CD14-positive monocyte (primary cell): Measurements from ENCODE around the gene ATP5F1A. TPM values are rescaled to one million over a fixed set of nuclear protein-coding genes. Genes with fewer than 3 reads are reported as not detected.

ENCODE experiments used
- DNase-seq, 3 donors: peaks; one replicate each; pipeline ENCODE4 v3.0.0-alpha.2; 2011 to 2022
- H2AFZ ChIP-seq: 2 replicates; pipeline ENCODE4 v1.6.0; 2012; ENCODE audit warnings: mild to moderate bottlenecking, low read depth, low read length, inconsistent platforms; ENCODE audit not compliant: insufficient read depth, poor library complexity, severe bottlenecking
- H3K27ac ChIP-seq, 2 donors: 1 replicate in 1 of 2; 2 replicates in 1 of 2; pipeline ENCODE4 v1.5.1; 2012 to 2013; ENCODE audit warnings: low read length in 2 of 2, control low read depth in 1 of 2, inconsistent platforms in 1 of 2, low read depth in 1 of 2, mild to moderate bottlenecking in 1 of 2
- H3K27me3 ChIP-seq, 2 donors: one replicate each; pipeline versions ENCODE4 v1.6.0 to v1.6.1; 2011 to 2013; ENCODE audit warnings: low read length in 2 of 2; ENCODE audit not compliant: control insufficient read depth in 2 of 2, insufficient read depth in 2 of 2
- H3K36me3 ChIP-seq, 2 donors: replicated peaks in 1 of 2; 1 replicate in 1 of 2; 2 replicates in 1 of 2; pipeline versions ENCODE4 v1.5.1 to v1.6.1; 2012 to 2013; ENCODE audit warnings: low read length in 2 of 2, control low read depth in 1 of 2, inconsistent platforms in 1 of 2, mild to moderate bottlenecking in 1 of 2; ENCODE audit not compliant: insufficient read depth in 2 of 2, control insufficient read depth in 1 of 2
- H3K4me1 ChIP-seq, 2 donors: 1 replicate in 1 of 2; 2 replicates in 1 of 2; pipeline versions ENCODE4 v1.5.1 to v1.6.1; 2012 to 2013; ENCODE audit warnings: low read length in 2 of 2, control low read depth in 1 of 2, inconsistent platforms in 1 of 2, mild to moderate bottlenecking in 1 of 2, moderate library complexity in 1 of 2; ENCODE audit not compliant: insufficient read depth in 2 of 2, control insufficient read depth in 1 of 2
- H3K4me2 ChIP-seq: replicated peaks from 2 replicates; pipeline ENCODE3; 2012; ENCODE audit warnings: low read length, moderate library complexity, mild to moderate bottlenecking; ENCODE audit not compliant: poor library complexity, severe bottlenecking; ENCODE audit errors: extremely low read depth
- H3K4me3 ChIP-seq, 3 experiments: fragments of 200-600 bp in 1 of 3; sonication (generic) in 1 of 3; replicated peaks in 1 of 3; 1 replicate in 2 of 3; 2 replicates in 1 of 3; pipeline ENCODE4 v1.5.1; 2011 to 2013; ENCODE audit warnings: low read length in 3 of 3, mild to moderate bottlenecking in 3 of 3, control low read depth in 2 of 3, low read depth in 2 of 3, inconsistent platforms in 1 of 3, moderate library complexity in 1 of 3
- H3K79me2 ChIP-seq: 2 replicates; pipeline ENCODE4 v1.6.0; 2012; ENCODE audit warnings: mild to moderate bottlenecking, control low read depth, inconsistent platforms, low read length, moderate library complexity; ENCODE audit not compliant: insufficient read depth
- H3K9ac ChIP-seq: 2 replicates; pipeline ENCODE4 v1.6.0; 2017; ENCODE audit warnings: low read length, mild to moderate bottlenecking; ENCODE audit not compliant: insufficient read depth, poor library complexity, severe bottlenecking
- H3K9me3 ChIP-seq, 2 donors: replicated peaks in 1 of 2; 1 replicate in 1 of 2; 2 replicates in 1 of 2; pipeline versions ENCODE4 v1.5.1 to v1.6.1; 2012 to 2013; ENCODE audit warnings: low read length in 2 of 2, control low read depth in 1 of 2; ENCODE audit not compliant: control insufficient read depth in 1 of 2, insufficient read depth in 1 of 2
- H4K20me1 ChIP-seq: 2 replicates; pipeline ENCODE4 v1.6.0; 2012; ENCODE audit warnings: mild to moderate bottlenecking, low read length, control low read depth, moderate library complexity; ENCODE audit not compliant: insufficient read depth
- H3K27ac Mint-ChIP-seq, 7 donors: one replicate each; pipeline ENCODE4 v1.8.0; 2020; ENCODE audit warnings: mild to moderate bottlenecking in 7 of 7, mixed read lengths in 7 of 7, moderate library complexity in 6 of 7, inconsistent platforms in 2 of 7
- H3K27me3 Mint-ChIP-seq, 3 donors: one replicate each; pipeline ENCODE4 v1.8.0; 2021 to 2022; ENCODE audit warnings: low read depth in 3 of 3, mild to moderate bottlenecking in 3 of 3, mixed read lengths in 3 of 3, moderate library complexity in 3 of 3, inconsistent platforms in 1 of 3
- H3K36me3 Mint-ChIP-seq, 2 donors: one replicate each; pipeline ENCODE4 v1.8.0; 2020; ENCODE audit warnings: mixed read lengths in 2 of 2, inconsistent platforms in 1 of 2, mild to moderate bottlenecking in 1 of 2
- H3K4me1 Mint-ChIP-seq: one replicate; pipeline ENCODE4 v1.8.0; 2020; ENCODE audit warnings: mild to moderate bottlenecking, mixed read lengths
- H3K4me3 Mint-ChIP-seq, 2 donors: one replicate each; pipeline ENCODE4 v1.8.0; 2020; ENCODE audit warnings: mild to moderate bottlenecking in 2 of 2, mixed read lengths in 2 of 2, moderate library complexity in 1 of 2
- H3K9me3 Mint-ChIP-seq, 7 donors: one replicate each; pipeline ENCODE4 v1.8.0; 2020 to 2022; ENCODE audit warnings: mixed read lengths in 7 of 7, mild to moderate bottlenecking in 6 of 7, moderate library complexity in 6 of 7, inconsistent platforms in 2 of 7
- WGBS: methylation state at CpG from one replicate; pipeline ENCODE4 v1.1.5; 2013; ENCODE audit warnings: missing lambda C conversion rate; ENCODE audit not compliant: insufficient coverage; 5-methylcytosine and 5-hydroxymethylcytosine counted together
- intact Hi-C, 2 donors: fragments of 100-400 bp; cut with micrococcal nuclease; formaldehyde crosslinking; loops; one replicate each; pipeline versions ENCODE4 v1.15.0 to v1.15.1; 2023
- polyA plus RNA-seq, 3 donors: library from polyadenylated mRNA; depleted of rRNA in 1 of 3; unstranded in 2 of 3; stranded (reverse) in 1 of 3; fragments of 300-500 nt in 2 of 3; fragments of >200 nt in 1 of 3; fragmentation: Illumina TruSeq in 2 of 3; gene quantifications; 1 replicate in 2 of 3; 2 replicates in 1 of 3; pipeline ENCODE4 v1.2.3, GENCODE V29; 2012 to 2021
- TF ChIP-seq, protein P1 (sequence below): fragments of 200-600 bp; IDR thresholded peaks from one replicate; pipeline ENCODE4 v1.8.0; 2022; ENCODE audit warnings: antibody characterized with exemption, mild to moderate bottlenecking

Gene ATP5F1A
- polyA plus RNA-seq, 3 donors = 251 to 553 (median 524) TPM

DNA sequence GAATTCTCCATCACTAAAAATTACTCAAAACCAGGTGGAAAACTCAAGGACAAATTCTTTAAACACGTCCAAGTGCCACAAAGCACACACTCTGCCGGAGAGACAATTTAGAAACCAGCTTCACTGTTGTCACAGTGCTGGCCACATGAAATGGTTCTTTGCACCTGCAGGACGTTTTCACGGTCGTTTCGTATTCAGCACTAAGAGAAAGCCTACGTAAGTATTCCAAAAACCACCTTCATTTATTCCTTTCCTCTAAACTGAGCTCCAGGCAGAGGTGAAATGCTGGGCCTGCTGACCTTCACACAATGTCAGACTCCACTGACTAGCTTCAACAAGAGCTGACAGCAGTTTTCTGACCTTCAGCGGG is 680 bp downstream of the ATP5F1A start:
- H3K9me3 ChIP-seq = no peaks in the 10 kb centered on the region
- Mint-ChIP-seq H3K4me1 (peaks cover 20% of the 10 kb centered on the region), H3K27me3 (no peaks in the 10 kb centered on the region), H3K4me3 (peak overlapping the region; percentile 90 to 95), H3K9me3 (peaks cover 0 to 2% (median 0%) of the 10 kb centered on the region in 7 donors), H3K27ac (peak overlapping the region; percentile 94 to 98 (median 97)), H3K36me3 (peaks cover 16 to 31% of the 10 kb centered on the region in 2 donors)
- DNase-seq = no peak
- TF ChIP-seq, protein P1, sequence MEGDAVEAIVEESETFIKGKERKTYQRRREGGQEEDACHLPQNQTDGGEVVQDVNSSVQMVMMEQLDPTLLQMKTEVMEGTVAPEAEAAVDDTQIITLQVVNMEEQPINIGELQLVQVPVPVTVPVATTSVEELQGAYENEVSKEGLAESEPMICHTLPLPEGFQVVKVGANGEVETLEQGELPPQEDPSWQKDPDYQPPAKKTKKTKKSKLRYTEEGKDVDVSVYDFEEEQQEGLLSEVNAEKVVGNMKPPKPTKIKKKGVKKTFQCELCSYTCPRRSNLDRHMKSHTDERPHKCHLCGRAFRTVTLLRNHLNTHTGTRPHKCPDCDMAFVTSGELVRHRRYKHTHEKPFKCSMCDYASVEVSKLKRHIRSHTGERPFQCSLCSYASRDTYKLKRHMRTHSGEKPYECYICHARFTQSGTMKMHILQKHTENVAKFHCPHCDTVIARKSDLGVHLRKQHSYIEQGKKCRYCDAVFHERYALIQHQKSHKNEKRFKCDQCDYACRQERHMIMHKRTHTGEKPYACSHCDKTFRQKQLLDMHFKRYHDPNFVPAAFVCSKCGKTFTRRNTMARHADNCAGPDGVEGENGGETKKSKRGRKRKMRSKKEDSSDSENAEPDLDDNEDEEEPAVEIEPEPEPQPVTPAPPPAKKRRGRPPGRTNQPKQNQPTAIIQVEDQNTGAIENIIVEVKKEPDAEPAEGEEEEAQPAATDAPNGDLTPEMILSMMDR = no peak
- peak overlapping the region; percentile 75 to 99 (median 80) for H3K4me3 ChIP-seq
- H3K4me1 ChIP-seq = peaks cover 18 to 24% of the 10 kb centered on the region in 2 donors
- peaks cover 21 to 29% of the 10 kb centered on the region in 2 donors for H3K36me3 ChIP-seq
- H3K9ac ChIP-seq = peak overlapping the region; percentile 92
- H3K27ac ChIP-seq = peak overlapping the region; percentile 76 to 98
- H3K4me2 ChIP-seq = peak overlapping the region; percentile 98
- 0% methylated on average over 8 of the region's 8 CpGs for WGBS
- H3K27me3 ChIP-seq = no peaks in the 10 kb centered on the region
- peak overlapping the region; percentile 99 for H2AFZ ChIP-seq
- peaks cover 31% of the 10 kb centered on the region for H4K20me1 ChIP-seq
- peaks cover 64% of the 10 kb centered on the region for H3K79me2 ChIP-seq
- intact Hi-C loops = no loop called here

DNA sequence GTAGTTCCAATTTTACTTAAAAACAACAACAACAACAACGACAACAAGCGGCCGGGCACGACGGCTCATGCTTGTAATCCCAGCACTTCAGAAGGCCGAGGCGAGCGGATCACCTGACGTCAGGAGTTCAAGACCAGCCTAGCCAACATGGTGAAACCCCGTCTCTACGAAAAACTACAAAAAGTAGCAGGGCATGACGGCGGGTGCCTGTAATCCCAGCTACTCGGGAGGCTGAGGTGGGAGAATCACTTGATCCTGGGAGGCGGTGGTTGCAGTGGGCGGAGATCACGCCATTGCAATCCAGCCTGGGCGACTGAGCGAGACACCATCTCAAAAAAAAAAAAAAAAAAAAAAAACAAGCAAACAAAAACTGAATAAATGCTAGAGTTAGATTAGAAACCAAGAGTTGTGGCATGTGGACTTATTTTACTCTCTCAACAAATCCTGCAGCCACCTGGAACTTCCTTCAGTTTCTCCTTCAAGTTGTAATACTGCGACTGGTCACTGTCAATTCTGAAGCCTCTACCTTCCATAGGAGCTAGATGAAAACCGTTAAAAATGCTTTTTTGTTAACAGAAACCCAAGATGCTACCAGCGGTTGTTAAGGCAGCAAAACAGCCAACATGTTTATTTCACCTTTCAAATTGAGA is 1.3 kb downstream of the ATP5F1A start:
- Histone ChIP-seq H3K79me2 (peaks cover 69% of the 10 kb centered on the region), H4K20me1 (peaks cover 36% of the 10 kb centered on the region), H3K4me2 (peak overlapping the region; percentile 98), H3K27ac (peak overlapping the region in 1 of 2 donors; percentile 98), H3K4me3 (peak overlapping the region; percentile 75 to 99 (median 80)), H3K36me3 (peaks cover 25 to 31% of the 10 kb centered on the region in 2 donors), H2AFZ (peak overlapping the region; percentile 99), H3K27me3 (no peaks in the 10 kb centered on the region), H3K9ac (peak overlapping the region; percentile 92), H3K9me3 (no peaks in the 10 kb centered on the region), H3K4me1 (peaks cover 18 to 24% of the 10 kb centered on the region in 2 donors)
- intact Hi-C loops = no loop called here
- TF ChIP-seq, protein P1 = no peak
- Mint-ChIP-seq H3K4me1 (peaks cover 20% of the 10 kb centered on the region), H3K36me3 (peaks cover 20 to 36% of the 10 kb centered on the region in 2 donors), H3K9me3 (peaks cover 0 to 2% (median 0%) of the 10 kb centered on the region in 7 donors), H3K27me3 (no peaks in the 10 kb centered on the region), H3K4me3 (peak overlapping the region; percentile 90 to 95), H3K27ac (peak overlapping the region; percentile 94 to 98 (median 97))
- WGBS = 60% methylated on average over 5 of the region's 22 CpGs
- DNase-seq = no peak
